NCI-H524 (cell line): ENCODE results near the gene RAI1.
"Not testable (repeated sequence)": the region's sequence is repeated elsewhere in the genome, so short reads cannot be mapped to it uniquely, and the experiment has no call there.

Experiments
- DNase-seq, 2 experiments: peaks; one replicate each; lab custom pipeline; 2025; lab: John Stamatoyannopoulos, UW

The RAI1 gene

GRCh38 chr17:17798573-17799255 lies 117.5 kb downstream of the RAI1 start:
- no peak for DNase-seq

- DNase-seq, result no peak
Observed at GRCh38 chr17:17800504-17801021, 119.3 kb downstream of the RAI1 start.

GRCh38 chr17:17801800-17802481 lies 120.7 kb downstream of the RAI1 start:
- DNase-seq, result no peak

DNA sequence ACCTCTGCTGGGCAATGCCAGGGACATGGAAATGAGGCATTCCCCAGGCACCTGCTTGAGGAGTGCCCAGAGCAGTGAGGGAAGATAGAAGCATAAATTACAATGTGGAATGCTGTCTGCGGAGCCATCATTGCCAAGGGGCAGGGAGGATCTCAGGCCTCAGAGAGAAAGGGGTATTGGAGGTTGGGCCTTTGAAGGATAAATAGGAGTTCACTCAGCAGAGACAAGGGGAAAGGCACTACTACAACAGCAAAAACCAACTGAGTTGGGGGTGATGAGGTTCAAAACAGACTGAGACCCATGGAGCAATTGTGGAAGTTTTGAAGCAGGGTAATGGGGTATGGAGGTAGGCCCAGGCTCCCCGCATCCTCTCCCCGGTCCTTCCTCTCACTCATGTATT lies 122.7 kb downstream of the RAI1 start:
- no peak for DNase-seq

DNA sequence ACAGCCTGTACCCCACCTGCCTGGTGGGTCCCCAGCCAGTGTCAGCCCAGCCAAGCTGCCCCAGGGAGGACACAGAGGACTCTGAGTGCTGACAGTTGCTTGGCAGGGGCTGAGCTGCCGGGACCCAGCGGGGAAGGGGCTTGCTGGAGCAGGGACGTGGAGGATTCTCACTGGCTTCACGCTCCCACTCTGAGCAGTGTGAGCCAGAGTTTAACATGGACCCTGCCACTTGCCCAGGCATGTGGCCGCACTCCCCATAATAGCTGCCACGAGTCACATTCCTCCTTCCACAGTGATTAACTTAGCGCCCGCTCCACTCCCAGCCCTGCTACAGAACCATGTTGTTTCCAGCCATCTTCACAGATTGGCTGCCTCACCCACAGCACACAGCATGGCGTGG lies 124.3 kb downstream of the RAI1 start:
- DNase-seq, result no peak

DNA sequence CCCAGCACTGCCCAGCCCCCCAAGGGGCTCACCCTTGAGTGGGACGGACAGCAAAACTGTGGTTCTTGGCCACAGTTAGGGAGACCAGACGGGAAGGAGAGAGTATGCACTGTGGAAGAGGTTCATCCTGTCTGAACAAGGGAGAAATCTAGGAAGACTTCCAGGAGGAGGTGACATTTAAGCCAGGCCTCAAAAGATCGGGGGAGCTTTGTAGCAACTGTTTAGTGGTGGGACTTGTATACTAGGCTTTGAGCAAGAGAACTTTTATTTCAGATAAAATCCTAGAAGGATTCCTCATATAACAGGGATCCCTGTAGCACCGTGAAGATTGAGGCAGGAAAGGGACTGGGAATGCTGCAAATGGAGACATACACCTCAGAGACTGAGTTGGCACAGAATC lies 124.8 kb downstream of the RAI1 start:
- no peak for DNase-seq

GRCh38 chr17:17806611-17807274 lies 125.5 kb downstream of the RAI1 start:
- no peak for DNase-seq

DNA sequence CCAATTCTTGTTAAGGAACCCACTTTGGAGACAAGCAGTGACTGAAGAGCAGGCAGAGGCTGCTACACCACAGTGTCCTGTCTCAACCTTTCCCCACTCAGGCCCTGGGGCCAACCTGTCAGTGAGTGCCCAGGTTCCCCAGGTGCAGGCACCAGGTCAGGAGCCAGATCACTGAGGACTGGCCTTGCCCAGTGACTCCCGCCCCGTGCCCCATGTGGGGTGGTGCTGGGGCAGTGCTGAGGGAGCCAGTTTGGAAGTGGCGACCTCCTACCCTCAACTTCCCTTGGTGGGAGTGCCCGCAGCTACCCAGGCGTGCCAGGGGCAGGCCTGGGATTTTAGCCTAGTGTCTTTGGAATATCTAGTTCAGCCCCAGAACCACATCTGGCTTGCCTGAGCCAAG lies 126.2 kb downstream of the RAI1 start:
- DNase-seq, result no peak

DNA sequence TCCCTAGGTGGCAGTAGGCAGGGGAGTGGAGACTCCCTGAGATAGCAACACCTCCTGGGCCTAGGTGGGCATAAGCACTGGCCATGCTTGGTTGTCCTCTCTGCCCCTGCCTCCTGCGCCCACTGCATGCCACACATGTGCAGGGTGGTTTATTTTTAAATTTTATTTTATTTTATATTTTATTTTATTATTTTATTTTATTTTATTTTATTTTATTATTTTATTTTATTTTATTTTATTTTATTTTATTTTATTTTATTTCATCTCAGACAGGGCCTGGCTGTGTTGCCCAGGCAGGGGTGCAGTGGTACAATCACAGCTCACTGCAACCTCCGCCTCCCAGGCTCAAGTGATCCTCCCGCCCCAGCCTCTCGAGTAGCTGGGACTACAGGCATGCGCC lies 126.9 kb downstream of the RAI1 start:
- not testable (repeated sequence) for DNase-seq

- DNase-seq, result peak in 1 of 2 experiments; percentile 26
Observed at GRCh38 chr17:17808706-17809432, 127.6 kb downstream of the RAI1 start.

- DNase-seq, result no peak
Observed at GRCh38 chr17:17809531-17810083, 128.3 kb downstream of the RAI1 start.

DNA sequence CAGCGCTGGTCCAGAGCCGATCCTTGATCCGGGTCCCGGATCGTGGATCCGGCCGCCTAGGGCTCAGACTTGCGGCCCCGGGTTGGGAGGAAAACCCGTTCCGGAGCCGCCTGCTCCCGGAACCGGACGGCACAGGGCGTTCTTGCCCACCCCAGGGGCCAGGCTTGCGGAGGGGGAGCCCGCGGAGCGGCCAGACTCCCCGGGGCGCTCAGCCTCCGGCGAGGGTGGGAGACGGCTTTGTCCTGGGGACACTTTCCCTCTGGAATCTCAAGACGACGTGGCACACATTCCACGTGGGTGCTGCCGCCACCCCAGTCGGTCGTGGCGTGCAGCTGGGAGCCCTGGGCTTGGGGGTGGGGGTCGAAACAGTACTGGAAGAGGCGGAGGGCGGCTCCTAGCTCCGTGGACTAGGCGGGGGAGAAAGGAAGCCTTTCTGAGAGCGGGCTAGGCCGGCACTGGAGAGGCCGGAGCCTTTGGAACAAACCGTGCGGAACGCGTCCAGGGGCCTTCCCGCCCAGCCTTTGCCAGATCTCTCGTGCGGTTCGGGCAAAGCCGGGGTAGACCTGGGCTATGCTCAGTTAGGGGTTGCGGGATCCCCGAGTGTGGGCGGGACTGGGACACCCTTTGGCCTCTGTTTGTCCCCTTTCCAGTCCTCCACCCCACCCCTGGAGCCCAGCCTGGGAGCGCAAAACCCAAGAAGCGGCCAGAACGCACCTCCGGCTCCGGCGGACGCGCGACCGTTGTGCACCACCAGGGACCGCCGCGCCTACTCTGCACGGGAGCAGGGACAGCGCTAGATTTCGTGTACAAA lies 129.0 kb downstream of the RAI1 start:
- no peak for DNase-seq

DNA sequence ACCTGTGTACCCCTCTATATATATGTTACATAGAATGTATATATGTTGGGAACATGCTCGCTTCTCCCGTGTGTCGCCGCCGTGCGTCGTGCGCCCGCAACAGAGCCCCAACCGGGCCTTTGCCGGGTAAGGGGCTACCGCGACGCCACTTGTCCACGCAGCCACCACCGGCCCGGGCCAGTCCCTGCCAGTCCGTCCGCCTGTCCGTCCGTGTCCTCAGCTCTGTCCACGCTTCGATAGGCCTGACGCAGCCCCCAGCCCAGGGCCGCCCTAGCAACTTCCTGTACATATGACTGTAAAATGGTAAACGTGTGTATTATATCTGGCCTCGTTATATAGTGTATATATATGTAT lies 129.6 kb downstream of the RAI1 start:
- DNase-seq, result no peak

GRCh38 chr17:17811381-17812210 lies 130.3 kb downstream of the RAI1 start:
- peak in 1 of 2 experiments; percentile 22 for DNase-seq

DNA sequence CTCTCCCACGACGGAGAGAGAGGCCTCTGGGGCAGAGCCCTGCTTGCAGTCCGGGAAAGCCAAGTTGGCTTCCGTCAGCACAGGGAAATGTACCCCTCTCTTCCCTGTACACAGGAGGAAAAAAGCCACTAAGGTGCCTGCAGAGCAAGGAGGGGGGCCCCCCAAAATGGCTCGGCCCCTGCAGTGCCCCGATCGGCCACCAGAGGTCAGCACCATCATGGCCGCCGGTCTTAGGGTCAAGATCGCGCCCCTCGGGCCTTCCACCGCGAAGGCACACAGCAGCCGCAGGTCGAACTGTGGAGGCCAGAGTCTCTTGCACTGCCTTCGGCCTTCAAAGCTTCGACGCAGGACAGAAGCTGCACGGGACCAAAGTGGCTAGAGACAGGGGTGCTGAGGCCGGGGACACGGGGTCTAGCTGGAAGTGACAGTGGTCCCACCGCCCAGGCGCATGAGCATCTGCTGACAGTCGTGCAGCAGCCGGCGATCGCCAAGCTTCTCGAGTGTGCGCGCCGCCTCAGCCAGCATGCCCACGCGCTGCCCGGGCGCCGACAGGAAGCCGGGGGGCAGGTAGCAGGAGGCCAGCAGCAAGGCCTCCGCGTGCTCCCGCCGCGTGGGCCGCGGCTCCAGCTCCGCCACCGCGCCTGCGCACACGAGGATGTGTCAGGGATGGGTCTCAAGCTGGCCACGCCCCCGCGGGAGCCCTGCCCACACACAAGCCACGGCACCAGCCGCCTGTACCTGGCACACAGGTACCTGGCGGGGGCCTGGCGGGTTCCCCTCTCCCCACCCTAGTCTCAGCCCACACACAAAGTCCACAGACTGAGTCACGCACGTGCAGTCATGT lies 131.2 kb downstream of the RAI1 start:
- peak; percentile 38 to 54 for DNase-seq

DNA sequence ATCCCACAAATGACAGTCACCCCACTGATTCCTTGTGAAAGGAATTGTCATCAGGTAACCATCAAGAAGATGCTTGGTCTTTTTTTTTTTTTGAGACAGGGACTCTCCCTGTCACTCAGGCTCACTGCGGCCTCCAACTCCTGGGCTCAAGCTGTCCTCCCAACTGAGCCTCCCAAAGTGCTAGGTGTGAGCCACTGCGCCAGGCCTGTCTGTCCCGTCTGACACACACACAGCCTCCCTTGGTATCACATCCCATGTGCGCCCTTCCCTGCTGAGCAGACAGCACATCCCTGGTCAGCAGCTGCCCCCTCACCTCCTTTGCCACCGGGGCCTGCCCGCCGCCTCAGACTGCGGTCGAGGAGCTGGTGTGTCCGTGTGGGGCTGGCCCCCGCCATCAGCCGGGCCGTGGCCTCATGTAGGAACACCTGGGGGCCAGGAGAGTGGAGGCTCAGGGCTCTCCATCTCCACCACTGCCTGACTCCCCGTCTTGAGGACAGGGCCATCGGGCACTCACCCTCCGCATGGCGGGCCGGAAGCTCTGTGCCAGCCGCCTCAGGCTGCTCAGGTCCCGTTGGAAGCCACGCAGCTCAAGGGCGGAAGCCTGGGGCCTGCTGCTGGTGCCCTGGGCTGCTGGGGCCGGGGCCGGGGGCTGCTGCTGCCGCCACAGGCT lies 131.9 kb downstream of the RAI1 start:
- no peak for DNase-seq

GRCh38 chr17:17813725-17814095 lies 132.5 kb downstream of the RAI1 start:
- DNase-seq, result no peak

DNA sequence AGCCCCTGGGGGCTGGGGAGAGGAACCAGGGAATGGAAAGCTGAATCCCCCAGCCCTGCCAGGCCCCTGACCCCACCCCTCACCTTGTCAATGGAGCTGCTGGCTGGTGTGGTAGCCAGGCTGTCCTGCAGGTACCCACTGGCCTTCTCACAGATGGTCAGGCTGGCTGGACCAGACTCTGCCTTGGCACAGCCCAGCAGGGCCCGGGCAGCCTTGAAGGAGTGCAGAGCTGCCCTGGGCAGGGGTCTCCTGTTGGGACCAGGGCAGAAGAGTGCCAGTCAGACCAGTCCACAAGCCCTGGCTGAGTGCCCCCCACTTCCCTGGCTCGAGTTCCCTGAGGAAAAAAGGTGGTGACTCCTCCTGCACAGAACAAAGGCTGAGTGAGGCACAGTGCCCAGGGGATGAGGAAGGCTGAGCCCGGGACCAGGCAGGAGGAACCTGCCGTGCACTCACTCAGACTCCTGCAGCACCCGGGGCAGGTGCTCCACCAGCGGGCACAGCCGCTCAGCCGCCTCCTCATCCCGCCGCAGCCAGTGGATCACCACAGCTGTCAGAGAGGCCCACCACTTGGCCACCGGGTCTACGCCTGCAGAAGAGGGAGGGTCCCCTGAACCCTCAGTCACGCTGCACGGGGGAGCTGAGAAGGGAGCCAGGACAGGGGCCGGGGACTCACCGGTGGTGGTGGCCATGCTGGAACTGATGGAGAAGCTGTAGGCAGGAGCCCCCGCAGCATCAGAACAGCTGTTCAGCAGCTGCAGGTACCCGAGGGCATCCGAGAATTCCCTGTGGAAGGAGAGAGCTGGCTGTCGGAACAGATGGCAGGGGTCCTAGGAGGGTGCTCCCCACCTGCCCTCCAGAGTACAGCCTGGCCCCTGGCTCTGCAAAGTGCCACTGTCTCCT lies 133.2 kb downstream of the RAI1 start:
- DNase-seq, result peak; percentile 85 to 92
